ENCODE data around the gene IFNG.

DNA sequence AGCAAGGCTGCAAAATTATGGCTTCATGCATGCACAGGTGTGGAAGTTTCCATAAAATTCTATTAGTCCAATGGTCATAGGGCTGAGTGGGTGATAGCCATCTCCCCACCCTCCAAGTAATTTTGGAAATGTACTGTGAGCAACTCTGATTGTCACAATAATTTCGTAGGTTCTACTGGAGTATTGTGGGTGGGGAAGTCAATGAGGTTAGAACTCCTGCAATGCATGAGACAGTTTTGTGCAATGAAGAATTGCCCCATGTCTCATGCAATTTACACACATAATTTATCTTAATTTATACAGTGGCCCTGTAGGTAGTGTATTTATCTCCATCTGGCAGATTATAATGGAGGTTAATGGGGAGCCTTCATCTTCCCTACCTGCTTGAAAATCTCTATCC is 20.5 kb downstream of the IFNG start:
- TF ChIP-seq, protein P1, sequence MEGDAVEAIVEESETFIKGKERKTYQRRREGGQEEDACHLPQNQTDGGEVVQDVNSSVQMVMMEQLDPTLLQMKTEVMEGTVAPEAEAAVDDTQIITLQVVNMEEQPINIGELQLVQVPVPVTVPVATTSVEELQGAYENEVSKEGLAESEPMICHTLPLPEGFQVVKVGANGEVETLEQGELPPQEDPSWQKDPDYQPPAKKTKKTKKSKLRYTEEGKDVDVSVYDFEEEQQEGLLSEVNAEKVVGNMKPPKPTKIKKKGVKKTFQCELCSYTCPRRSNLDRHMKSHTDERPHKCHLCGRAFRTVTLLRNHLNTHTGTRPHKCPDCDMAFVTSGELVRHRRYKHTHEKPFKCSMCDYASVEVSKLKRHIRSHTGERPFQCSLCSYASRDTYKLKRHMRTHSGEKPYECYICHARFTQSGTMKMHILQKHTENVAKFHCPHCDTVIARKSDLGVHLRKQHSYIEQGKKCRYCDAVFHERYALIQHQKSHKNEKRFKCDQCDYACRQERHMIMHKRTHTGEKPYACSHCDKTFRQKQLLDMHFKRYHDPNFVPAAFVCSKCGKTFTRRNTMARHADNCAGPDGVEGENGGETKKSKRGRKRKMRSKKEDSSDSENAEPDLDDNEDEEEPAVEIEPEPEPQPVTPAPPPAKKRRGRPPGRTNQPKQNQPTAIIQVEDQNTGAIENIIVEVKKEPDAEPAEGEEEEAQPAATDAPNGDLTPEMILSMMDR (IDR thresholded peaks at IDR 0.05; ENCODE audit: low read length), result no peak
- TF ChIP-seq EZH2 (IDR thresholded peaks at IDR 0.05; ENCODE audit: borderline replicate concordance, low read length), result no peak
